RWPE1 (cell line): ENCODE results near the gene QRICH1.
A peak's percentile ranks its signal among the peaks of the same experiment; 100 is the strongest.

ENCODE experiments used
- CTCF ChIA-PET: fragments of 350-600 bp; sonication (Branson Sonifier 250); formaldehyde crosslinking; extraction: SDS; loops from one replicate; lab custom pipeline; 2021; lab: Yijun Ruan, JAX
- POLR2A ChIA-PET: fragments of 400-600 bp; formaldehyde crosslinking; extraction: SDS; loops from one replicate; lab custom pipeline; 2020; ENCODE audit warnings: antibody characterized with exemption; ENCODE audit not compliant: low non-redundant PET; lab: Yijun Ruan, JAX
- DNase-seq: peaks from one replicate; pipeline ENCODE4 v3.0.0; 2012; ENCODE audit warnings: low spot score
- H3K27ac ChIP-seq: fragments of 450-650 bp; 2 replicates; pipeline ENCODE4 v1.5.1; 2017
- TF ChIP-seq, protein P1 (sequence below): fragments of 450-650 bp; conservative IDR thresholded peaks from 2 replicates; pipeline ENCODE4 v1.5.1; 2017; ENCODE audit warnings: low read depth, mild to moderate bottlenecking

The QRICH1 gene

DNA sequence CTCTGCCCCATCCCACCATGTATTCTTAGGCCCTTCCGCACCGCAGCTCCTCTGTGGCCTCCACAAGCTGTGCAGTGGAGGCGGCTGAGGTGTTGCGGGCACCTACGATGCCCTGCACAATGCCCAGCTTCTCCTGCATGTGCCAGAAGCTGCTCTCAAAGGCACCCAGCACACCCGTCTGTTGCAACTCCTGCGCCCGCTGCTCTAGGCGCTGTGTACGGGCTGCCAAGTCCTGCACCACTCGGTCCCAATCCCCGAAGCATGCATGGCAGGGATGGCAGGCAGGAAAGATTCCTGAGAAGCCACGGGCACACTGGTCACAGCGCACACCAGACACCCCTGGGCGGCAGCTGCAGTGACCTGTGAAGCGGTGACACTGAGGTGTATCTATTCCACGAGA lies 29.8 kb upstream of the QRICH1 start:
- CTCF ChIA-PET = no interaction called here
- H3K27ac ChIP-seq = no peak overlapping the region
- TF ChIP-seq, protein P1, sequence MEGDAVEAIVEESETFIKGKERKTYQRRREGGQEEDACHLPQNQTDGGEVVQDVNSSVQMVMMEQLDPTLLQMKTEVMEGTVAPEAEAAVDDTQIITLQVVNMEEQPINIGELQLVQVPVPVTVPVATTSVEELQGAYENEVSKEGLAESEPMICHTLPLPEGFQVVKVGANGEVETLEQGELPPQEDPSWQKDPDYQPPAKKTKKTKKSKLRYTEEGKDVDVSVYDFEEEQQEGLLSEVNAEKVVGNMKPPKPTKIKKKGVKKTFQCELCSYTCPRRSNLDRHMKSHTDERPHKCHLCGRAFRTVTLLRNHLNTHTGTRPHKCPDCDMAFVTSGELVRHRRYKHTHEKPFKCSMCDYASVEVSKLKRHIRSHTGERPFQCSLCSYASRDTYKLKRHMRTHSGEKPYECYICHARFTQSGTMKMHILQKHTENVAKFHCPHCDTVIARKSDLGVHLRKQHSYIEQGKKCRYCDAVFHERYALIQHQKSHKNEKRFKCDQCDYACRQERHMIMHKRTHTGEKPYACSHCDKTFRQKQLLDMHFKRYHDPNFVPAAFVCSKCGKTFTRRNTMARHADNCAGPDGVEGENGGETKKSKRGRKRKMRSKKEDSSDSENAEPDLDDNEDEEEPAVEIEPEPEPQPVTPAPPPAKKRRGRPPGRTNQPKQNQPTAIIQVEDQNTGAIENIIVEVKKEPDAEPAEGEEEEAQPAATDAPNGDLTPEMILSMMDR = no peak
- POLR2A ChIA-PET = no interaction called here
- no peak for DNase-seq

DNA sequence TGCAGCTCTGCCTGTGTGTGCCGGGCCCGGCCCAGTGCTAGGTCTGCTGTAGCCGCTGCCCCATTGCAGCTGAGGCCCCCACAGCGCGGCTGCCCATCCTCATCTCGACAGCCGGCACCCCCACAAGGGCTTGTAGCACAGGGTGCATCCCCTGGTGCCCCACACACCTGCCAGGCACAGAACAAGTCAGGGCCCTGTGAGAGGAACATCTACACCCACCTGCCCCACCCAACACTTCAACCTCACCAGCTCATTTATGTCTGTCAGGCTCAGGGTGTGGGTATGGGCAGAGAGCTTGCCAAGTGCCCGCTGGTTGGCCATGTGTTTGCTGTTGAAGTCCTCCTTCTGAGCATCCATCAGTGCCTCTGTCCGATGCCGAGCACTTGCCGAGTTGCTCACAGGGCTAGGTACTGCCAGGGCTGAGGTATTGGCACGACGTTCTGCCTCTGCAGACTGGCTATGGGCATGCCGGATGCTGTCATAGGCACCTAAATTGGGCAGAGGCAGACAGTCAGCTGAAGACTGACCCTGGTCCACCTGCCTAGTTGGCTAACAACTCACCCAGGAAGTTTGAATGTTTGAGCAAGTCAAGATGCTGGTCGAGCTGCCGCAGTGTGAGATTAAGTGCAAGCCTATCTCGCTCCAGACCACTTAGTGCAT lies 29.1 kb upstream of the QRICH1 start:
- POLR2A ChIA-PET = no interaction called here
- H3K27ac ChIP-seq = no peak overlapping the region; the same call in 1 of the 2 replicates
- CTCF ChIA-PET = no interaction called here
- TF ChIP-seq, protein P1 = no peak
- no peak for DNase-seq

DNA sequence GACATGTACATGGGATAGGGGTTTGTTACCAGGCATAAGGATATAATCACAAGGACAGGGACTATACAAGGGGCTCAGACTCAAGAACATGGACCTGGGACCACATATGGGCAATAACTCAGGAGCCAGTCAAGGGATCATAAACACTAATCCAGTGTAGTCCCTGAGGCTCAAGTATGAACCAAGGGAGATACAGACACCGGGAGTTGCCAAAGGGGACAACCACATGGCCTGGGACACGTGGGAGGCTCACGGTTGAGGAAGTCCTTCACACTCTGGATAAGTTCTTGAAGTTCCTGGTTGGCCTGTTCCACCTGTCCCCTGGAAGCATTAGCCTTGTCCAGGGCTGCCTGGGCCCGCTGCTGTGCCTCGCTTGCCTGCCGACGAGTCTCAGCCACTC lies 28.6 kb upstream of the QRICH1 start:
- ChIA-PET POLR2A (no interaction called here), CTCF (no interaction called here)
- TF ChIP-seq, protein P1 = no peak
- H3K27ac ChIP-seq = no peak overlapping the region; the same call in 1 of the 2 replicates
- no peak for DNase-seq

DNA sequence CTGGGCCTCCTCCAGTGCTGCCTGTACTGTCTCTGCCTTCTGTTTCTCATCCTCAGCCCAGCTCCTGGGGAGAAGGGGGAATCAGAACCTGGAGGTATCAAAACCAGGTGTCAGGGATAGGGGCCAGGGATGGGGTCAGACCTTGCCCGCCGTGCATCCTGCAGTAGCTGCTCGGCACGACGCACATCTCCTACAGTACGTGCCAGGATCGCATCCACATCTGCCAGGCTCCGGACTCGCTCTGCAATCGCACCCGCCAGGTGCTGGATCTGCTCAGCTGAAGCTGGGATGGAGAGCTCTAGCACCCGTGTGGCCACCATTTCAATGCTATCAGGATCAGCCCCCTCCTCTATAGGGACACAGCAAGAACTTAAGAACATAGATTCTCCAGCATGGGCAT lies 28.2 kb upstream of the QRICH1 start:
- TF ChIP-seq, protein P1 = no peak
- POLR2A ChIA-PET = no interaction called here
- CTCF ChIA-PET = no interaction called here
- no peak for DNase-seq
- peak overlapping the region; percentile 95 for H3K27ac ChIP-seq

DNA sequence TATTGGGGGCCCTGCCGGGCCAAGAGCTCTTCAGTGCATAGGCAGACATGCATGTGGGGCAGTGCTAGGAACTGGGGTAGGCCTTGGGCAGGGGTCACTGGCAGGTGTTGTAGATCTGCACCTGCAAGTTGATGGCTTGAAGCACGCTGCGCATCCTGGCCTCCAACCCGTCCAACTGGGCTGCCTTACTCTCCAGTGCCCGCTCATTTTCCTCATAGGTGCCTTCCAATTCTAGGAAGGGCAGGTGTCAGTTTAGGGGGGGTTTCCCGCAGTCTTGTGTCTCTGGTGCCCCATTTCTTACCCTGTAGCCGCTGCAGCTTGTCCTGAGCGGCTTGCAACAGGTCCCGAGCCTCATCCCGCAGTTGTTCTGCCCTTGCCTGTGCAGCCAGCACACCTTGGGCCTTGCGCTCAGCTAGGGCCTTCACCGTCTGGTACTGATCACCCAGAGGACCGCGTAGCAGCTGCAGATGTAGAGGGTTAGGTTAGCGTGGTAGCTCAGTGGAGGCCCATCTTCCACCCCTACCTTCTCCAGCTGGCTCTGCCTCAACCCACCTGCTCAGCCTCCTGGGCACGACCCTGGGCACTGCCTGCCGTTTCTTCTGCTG lies 27.4 kb upstream of the QRICH1 start:
- no peak for DNase-seq
- ChIA-PET POLR2A (no interaction called here), CTCF (interaction anchor here (0.6 to 0.7 kb wide), 2 partner anchors 22 to 33 kb away, joined by 4 read pairs; no protein-coding TSS in a partner anchor)
- TF ChIP-seq, protein P1 = no peak
- peak overlapping the region; percentile 95 for H3K27ac ChIP-seq

DNA sequence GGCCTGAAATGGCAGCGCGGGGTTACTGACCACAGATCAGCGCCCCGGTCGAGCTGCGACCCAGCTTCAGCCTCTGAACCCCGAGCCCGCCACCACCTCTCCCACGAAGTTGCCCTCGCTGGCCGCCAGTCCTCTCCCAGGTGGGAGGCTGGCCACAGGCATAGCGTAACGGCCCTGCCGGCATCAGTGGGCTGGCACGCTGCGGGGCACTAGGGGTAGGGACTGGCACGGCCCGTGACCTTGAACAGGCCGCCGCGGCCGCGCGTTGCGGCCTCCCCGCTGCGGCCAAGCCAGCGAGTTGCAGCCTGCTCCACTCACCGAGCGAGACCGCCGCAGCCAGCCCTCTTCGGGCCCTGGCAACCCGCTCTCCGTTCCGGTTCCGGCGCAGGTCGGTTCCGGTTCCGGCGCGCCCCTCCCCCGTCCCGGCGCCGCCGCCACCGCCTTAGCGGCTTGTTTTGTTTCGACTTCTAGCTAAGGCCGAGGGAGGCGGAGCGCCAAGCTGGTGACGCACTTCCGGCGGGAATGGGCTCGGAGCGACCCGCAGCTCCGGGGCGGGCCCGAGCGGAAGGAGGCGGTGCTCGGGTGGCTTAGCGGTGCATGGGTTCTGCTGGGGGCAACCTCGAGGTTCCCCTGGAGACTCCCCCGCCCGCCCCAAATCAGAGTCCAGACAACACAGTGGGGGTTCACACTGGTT lies 26.7 kb upstream of the QRICH1 start, which contains the start of gene USP19:
TSS of gene USP19 (minus strand) at position 386 of the 694 bp plus-strand sequence. CDS start 1,678 bp downstream, outside the sequence.
- TF ChIP-seq, protein P1 = no peak
- ChIA-PET POLR2A (interaction anchor here (0.8 kb wide), 1 partner anchor 27 kb away, joined by 3 read pairs; the partner anchor contains the start of gene QRICH1), CTCF (interaction anchor here (0.7 kb wide), 1 partner anchor 33 kb away, joined by 4 read pairs; no protein-coding TSS in a partner anchor)
- peak within 1 kb of the TSS; percentile 95 for H3K27ac ChIP-seq
- DNase-seq = peak; percentile 90
